SU-DHL-6 (cell line): ENCODE measurements around the gene CCNY.

ENCODE experiments used
- EZH2phosphoT487 ChIP-seq: fragments of 200-600 bp; sonication (generic), shearing (Covaris generic); conservative IDR thresholded peaks from 2 replicates; pipeline ENCODE4 v1.6.1; 2018; ENCODE audit warnings: mild to moderate bottlenecking, antibody characterized with exemption, low read length, moderate library complexity, mixed read lengths
- TF ChIP-seq, protein P1 (sequence below): fragments of 200-600 bp; sonication (generic); IDR thresholded peaks from one replicate; pipeline ENCODE4 v1.5.1; 2017; ENCODE audit warnings: antibody characterized with exemption, mild to moderate bottlenecking, low read length, moderate library complexity; ENCODE audit not compliant: insufficient read depth, poor library complexity, severe bottlenecking

DNA sequence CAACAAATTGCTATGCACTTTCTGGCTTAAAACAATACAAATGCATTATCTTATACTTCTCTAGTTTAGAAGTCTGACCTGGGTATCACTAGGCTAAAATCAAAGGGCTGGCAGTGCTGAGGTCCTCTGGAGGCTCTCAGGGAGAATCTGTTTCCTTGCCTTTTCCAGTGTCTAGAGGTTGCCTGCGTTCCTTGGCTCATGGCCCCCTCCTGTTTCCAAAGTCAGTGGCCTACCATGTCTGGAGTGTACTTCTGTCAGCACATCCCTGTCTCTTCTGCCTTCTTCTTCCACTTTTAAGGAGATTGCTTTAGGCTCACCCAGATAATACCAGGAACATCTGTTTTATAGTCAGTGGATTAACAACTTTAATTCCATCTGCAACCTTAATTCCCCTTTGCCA, 52.4 kb downstream of the CCNY start:
- TF ChIP-seq, protein P1, sequence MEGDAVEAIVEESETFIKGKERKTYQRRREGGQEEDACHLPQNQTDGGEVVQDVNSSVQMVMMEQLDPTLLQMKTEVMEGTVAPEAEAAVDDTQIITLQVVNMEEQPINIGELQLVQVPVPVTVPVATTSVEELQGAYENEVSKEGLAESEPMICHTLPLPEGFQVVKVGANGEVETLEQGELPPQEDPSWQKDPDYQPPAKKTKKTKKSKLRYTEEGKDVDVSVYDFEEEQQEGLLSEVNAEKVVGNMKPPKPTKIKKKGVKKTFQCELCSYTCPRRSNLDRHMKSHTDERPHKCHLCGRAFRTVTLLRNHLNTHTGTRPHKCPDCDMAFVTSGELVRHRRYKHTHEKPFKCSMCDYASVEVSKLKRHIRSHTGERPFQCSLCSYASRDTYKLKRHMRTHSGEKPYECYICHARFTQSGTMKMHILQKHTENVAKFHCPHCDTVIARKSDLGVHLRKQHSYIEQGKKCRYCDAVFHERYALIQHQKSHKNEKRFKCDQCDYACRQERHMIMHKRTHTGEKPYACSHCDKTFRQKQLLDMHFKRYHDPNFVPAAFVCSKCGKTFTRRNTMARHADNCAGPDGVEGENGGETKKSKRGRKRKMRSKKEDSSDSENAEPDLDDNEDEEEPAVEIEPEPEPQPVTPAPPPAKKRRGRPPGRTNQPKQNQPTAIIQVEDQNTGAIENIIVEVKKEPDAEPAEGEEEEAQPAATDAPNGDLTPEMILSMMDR, result no peak
- TF ChIP-seq EZH2phosphoT487, result no peak
